H1 (cell line): ENCODE measurements around the gene COX7C. TPM values are rescaled to one million over a fixed set of nuclear protein-coding genes. Genes with fewer than 3 reads are reported as not detected.

Source experiments
- CTCF ChIA-PET: fragments of 300-600 bp; sonication (Branson Sonifier 250); formaldehyde crosslinking; loops from one replicate; lab custom pipeline; 2021; ENCODE audit not compliant: partially characterized antibody; lab: Charles Lee
- POLR2A ChIA-PET: fragments of 300-600 bp; sonication (Branson Sonifier 250); formaldehyde crosslinking; loops from one replicate; lab custom pipeline; 2021; ENCODE audit warnings: inconsistent platforms; ENCODE audit not compliant: partially characterized antibody; lab: Charles Lee
- DNase-seq, 2 experiments: peaks; one replicate each; pipeline versions ENCODE4 v3.0.0 to v3.0.0-alpha.2; 2010 to 2022; ENCODE audit warnings: low spot score in 2 of 2, low read depth in 1 of 2, mixed read lengths in 1 of 2
- FAIRE-seq: peaks from 2 replicates; lab custom pipeline; 2011; peaks lifted over from hg19 to GRCh38; lab: Jason Lieb, UNC
- H2AFZ ChIP-seq: 2 replicates; pipeline ENCODE4 v1.8.1; 2012; ENCODE audit warnings: low read length, inconsistent platforms
- H2AK5ac ChIP-seq: 2 replicates; pipeline ENCODE4 v1.6.1; 2013; ENCODE audit warnings: low read depth, low read length
- H2BK120ac ChIP-seq: replicated peaks from 2 replicates; pipeline ENCODE3; 2013; ENCODE audit warnings: low read depth, low read length, inconsistent platforms
- H2BK12ac ChIP-seq: 2 replicates; pipeline ENCODE4 v1.6.1; 2013; ENCODE audit warnings: low read depth, low read length
- H2BK15ac ChIP-seq: 2 replicates; pipeline ENCODE4 v1.6.1; 2013; ENCODE audit warnings: low read length
- H2BK20ac ChIP-seq: 2 replicates; pipeline ENCODE4 v1.6.1; 2013; ENCODE audit warnings: low read length
- H2BK5ac ChIP-seq: 2 replicates; pipeline ENCODE4 v1.6.1; 2013; ENCODE audit warnings: low read depth, low read length
- H3K14ac ChIP-seq: 2 replicates; pipeline ENCODE4 v1.6.1; 2013; ENCODE audit warnings: inconsistent platforms; ENCODE audit not compliant: insufficient read length
- H3K18ac ChIP-seq: 2 replicates; pipeline ENCODE4 v1.6.1; 2013; ENCODE audit warnings: low read length; ENCODE audit errors: extremely low read depth
- H3K23ac ChIP-seq: 2 replicates; pipeline ENCODE4 v1.6.1; 2013; ENCODE audit warnings: inconsistent platforms; ENCODE audit not compliant: insufficient read length
- H3K23me2 ChIP-seq: 2 replicates; pipeline ENCODE4 v1.6.1; 2013; ENCODE audit warnings: low read depth, low read length
- H3K27ac ChIP-seq: 2 replicates; pipeline ENCODE4 v1.6.1; 2011; ENCODE audit warnings: low read depth, low read length, inconsistent platforms
- H3K27me3 ChIP-seq, 4 experiments: replicated peaks in 1 of 4; 1 replicate in 1 of 4; 2 replicates in 3 of 4; pipeline versions ENCODE4 v1.6.1 to v1.8.1; 2011 to 2013; ENCODE audit warnings: low read length in 3 of 4, mild to moderate bottlenecking in 3 of 4, inconsistent platforms in 2 of 4, mixed read lengths in 2 of 4, moderate library complexity in 1 of 4; ENCODE audit not compliant: control insufficient read depth in 3 of 4, insufficient read depth in 3 of 4; ENCODE audit errors: extremely low read depth in 1 of 4
- H3K36me3 ChIP-seq, 4 experiments: 2 replicates each; pipeline versions ENCODE4 v1.6.1 to v1.8.1; 2011 to 2013; ENCODE audit warnings: mild to moderate bottlenecking in 4 of 4, low read length in 3 of 4, moderate library complexity in 2 of 4, control low read depth in 1 of 4, inconsistent platforms in 1 of 4; ENCODE audit not compliant: insufficient read depth in 4 of 4, control insufficient read depth in 2 of 4
- H3K4ac ChIP-seq: replicated peaks from 2 replicates; pipeline ENCODE3; 2013; ENCODE audit warnings: low read length, low read depth, mixed read lengths, inconsistent platforms; ENCODE audit not compliant: insufficient read length
- H3K4me1 ChIP-seq, 4 experiments: replicated peaks in 1 of 4; 1 replicate in 1 of 4; 2 replicates in 3 of 4; pipeline versions ENCODE4 v1.6.1 to v1.8.1; 2011 to 2013; ENCODE audit warnings: low read length in 3 of 4, inconsistent platforms in 2 of 4, mixed read lengths in 1 of 4; ENCODE audit not compliant: insufficient read depth in 4 of 4, control insufficient read depth in 3 of 4
- H3K4me2 ChIP-seq, 2 experiments: 2 replicates each; pipeline versions ENCODE4 v1.6.1 to v1.8.1; 2011 to 2013; ENCODE audit warnings: low read depth in 2 of 2, low read length in 2 of 2, control low read depth in 1 of 2, inconsistent platforms in 1 of 2, mild to moderate bottlenecking in 1 of 2; ENCODE audit not compliant: insufficient read depth in 1 of 2
- H3K4me3 ChIP-seq, 4 experiments: fragments of 200-600, 300-600 bp in 1 of 4; sonication (generic), shearing (Covaris generic), sonication (Bioruptor Twin) in 1 of 4; 2 replicates each; pipeline versions ENCODE4 v1.5.1 to v1.8.1; 2011 to 2016; ENCODE audit warnings: low read length in 4 of 4, low read depth in 3 of 4, control low read depth in 2 of 4, inconsistent platforms in 2 of 4, mild to moderate bottlenecking in 2 of 4, mixed read lengths in 1 of 4, moderate library complexity in 1 of 4; ENCODE audit not compliant: insufficient read depth in 2 of 4; ENCODE audit errors: extremely low read depth in 1 of 4
- H3K56ac ChIP-seq: replicated peaks from 2 replicates; pipeline ENCODE3; 2013; ENCODE audit warnings: low read depth, mild to moderate bottlenecking, mixed read lengths, low read length, inconsistent platforms; ENCODE audit not compliant: insufficient read length
- H3K79me1 ChIP-seq: 2 replicates; pipeline ENCODE4 v1.6.1; 2013; ENCODE audit warnings: low read depth, low read length, control low read depth
- H3K79me2 ChIP-seq, 2 experiments: 2 replicates each; pipeline versions ENCODE4 v1.6.1 to v1.8.1; 2012 to 2013; ENCODE audit warnings: low read length in 2 of 2, mild to moderate bottlenecking in 2 of 2, inconsistent platforms in 1 of 2; ENCODE audit not compliant: insufficient read depth in 2 of 2, control insufficient read depth in 1 of 2
- H3K9ac ChIP-seq, 4 experiments: replicated peaks in 1 of 4; 1 replicate in 1 of 4; 2 replicates in 3 of 4; pipeline versions ENCODE4 v1.6.1 to v1.8.1; 2011 to 2013; ENCODE audit warnings: low read depth in 3 of 4, low read length in 3 of 4, control low read depth in 2 of 4, mild to moderate bottlenecking in 2 of 4, moderate library complexity in 2 of 4, inconsistent platforms in 1 of 4; ENCODE audit errors: extremely low read depth in 1 of 4
- H3K9me3 ChIP-seq, 2 experiments: 2 replicates each; pipeline versions ENCODE4 v1.6.1 to v1.8.1; 2012 to 2013; ENCODE audit warnings: mild to moderate bottlenecking in 2 of 2, moderate library complexity in 2 of 2, control low read depth in 1 of 2, inconsistent platforms in 1 of 2, low read depth in 1 of 2, low read length in 1 of 2, mixed read lengths in 1 of 2; ENCODE audit not compliant: insufficient read depth in 2 of 2
- H4K20me1 ChIP-seq, 2 experiments: replicated peaks in 1 of 2; 2 replicates each; pipeline versions ENCODE3 to v1.8.1; 2011 to 2013; ENCODE audit warnings: inconsistent platforms in 2 of 2, low read length in 2 of 2, mild to moderate bottlenecking in 1 of 2; ENCODE audit not compliant: insufficient read depth in 2 of 2, control insufficient read depth in 1 of 2
- H4K5ac ChIP-seq: 2 replicates; pipeline ENCODE4 v1.6.1; 2013; ENCODE audit warnings: low read length, low read depth, mixed read lengths, inconsistent platforms; ENCODE audit not compliant: insufficient read length
- H4K8ac ChIP-seq: 2 replicates; pipeline ENCODE4 v1.8.0; 2013; ENCODE audit warnings: mild to moderate bottlenecking, moderate library complexity, low read length, inconsistent platforms; ENCODE audit not compliant: insufficient read depth; ENCODE audit errors: extremely low read depth
- H4K91ac ChIP-seq: replicated peaks from 2 replicates; pipeline ENCODE3; 2013; ENCODE audit warnings: low read length, mixed read lengths, inconsistent platforms; ENCODE audit not compliant: insufficient read length
- CBX5 ChIP-seq: fragments of 300-800, 300-1000 bp; sonication (generic); IDR thresholded peaks from 2 replicates; pipeline ENCODE4 v1.7.1; 2016; ENCODE audit warnings: antibody characterized with exemption, low read length, low read depth
- CHD1 ChIP-seq: IDR thresholded peaks from 2 replicates; pipeline ENCODE4 v1.6.1; 2012; ENCODE audit warnings: low read depth, low read length, improper control_type of control experiment
- JUND ChIP-seq: IDR thresholded peaks from 2 replicates; pipeline ENCODE4 v1.6.1; 2011; ENCODE audit warnings: mild to moderate bottlenecking, improper control_type of control experiment, low read length
- NANOG ChIP-seq: IDR thresholded peaks from 2 replicates; pipeline ENCODE4 v1.6.1; 2011; ENCODE audit warnings: low read length, low read depth, mild to moderate bottlenecking, inconsistent platforms; ENCODE audit not compliant: insufficient read depth, poor library complexity, severe bottlenecking
- PHF8 ChIP-seq: fragments of 200-600 bp; sonication (generic); conservative IDR thresholded peaks from 2 replicates; pipeline ENCODE4 v1.7.1; 2012; ENCODE audit warnings: low read depth, mild to moderate bottlenecking, inconsistent platforms, low read length, moderate library complexity
- RBBP5 ChIP-seq: IDR thresholded peaks from 2 replicates; pipeline ENCODE4 v1.7.1; 2012; ENCODE audit warnings: low read depth, mild to moderate bottlenecking, inconsistent platforms, low read length, moderate library complexity, borderline replicate concordance
- WGBS, 2 experiments: shearing (Covaris generic) in 1 of 2; methylation state at CpG; one replicate each; pipeline versions ENCODE4 v1.1.6 to v1.1.7; 2013 to 2015; ENCODE audit warnings: low lambda C conversion rate in 2 of 2, mixed read lengths in 2 of 2, inconsistent platforms in 1 of 2, low coverage in 1 of 2, missing lambda C conversion rate in 1 of 2; ENCODE audit not compliant: insufficient replicate concordance in 2 of 2, insufficient coverage in 1 of 2, insufficient read length in 1 of 2; ENCODE audit errors: extremely low coverage in 1 of 2, missing lambda C conversion rate in 1 of 2; 5-methylcytosine and 5-hydroxymethylcytosine counted together
- long read RNA-seq, 2 experiments: library from RNA in 1 of 2; library from capped mRNA in 1 of 2; stranded (forward); transcript quantifications; one replicate each; pipeline ENCODE4 v2.0.0, GENCODE V29; 2021; ENCODE audit warnings: inconsistent platforms in 1 of 2
- polyA minus RNA-seq, 3 experiments: library from RNA; depleted of rRNA, polyadenylated mRNA; stranded (reverse); fragments of >200 nt; gene quantifications; 1 replicate in 2 of 3; 2 replicates in 1 of 3; pipeline ENCODE4 v1.2.3, GENCODE V29; 2011
- polyA plus RNA-seq, 7 experiments: library from polyadenylated mRNA; depleted of rRNA in 3 of 7; stranded (reverse) in 5 of 7; unstranded in 2 of 7; fragments of >200 nt in 5 of 7; fragments of 200-250 nt in 2 of 7; gene quantifications; 1 replicate in 5 of 7; 2 replicates in 1 of 7; 4 replicates in 1 of 7; pipeline versions ENCODE4 v1.2.1 to v1.2.3, GENCODE V29; 2011 to 2013; ENCODE audit warnings: missing spikeins in 2 of 7, mixed read lengths in 2 of 7
- total RNA-seq: library from RNA; stranded (reverse); fragmentation: NEBNext Ultra II Directional; extraction: Animal tissue kit (Norgen Biotek cat#: 25700); gene quantifications from 2 replicates; pipeline ENCODE4 v1.2.1, GENCODE V29; 2021

COX7C gene, protein sequence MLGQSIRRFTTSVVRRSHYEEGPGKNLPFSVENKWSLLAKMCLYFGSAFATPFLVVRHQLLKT
- total RNA-seq (1,035 and 1,059 TPM in 2 replicates), polyA plus RNA-seq (2011; rRNA removed) (837 and 1,207 TPM in 2 replicates), polyA minus RNA-seq (2011; rRNA and poly(A)+ RNA removed) (314 and 370 TPM in 2 replicates)
- 1,169 TPM for polyA plus RNA-seq (2011; cell fraction: cytosol; rRNA removed)
- 263 TPM for polyA plus RNA-seq (2011; cell fraction: nucleus; rRNA removed)
- 2,003 to 2,565 TPM (median 2,368 TPM) in 4 replicates for polyA plus RNA-seq (2012, experiment 1 of 2)
- 13,884 TPM for polyA plus RNA-seq (2012, experiment 2 of 2)
- polyA plus RNA-seq (2013, experiment 1 of 2): 2,670 TPM
- 2,657 TPM for polyA plus RNA-seq (2013, experiment 2 of 2)
- polyA minus RNA-seq (2011; cell fraction: cytosol; rRNA and poly(A)+ RNA removed): 148 TPM
- polyA minus RNA-seq (2011; cell fraction: nucleus; rRNA and poly(A)+ RNA removed): 146 TPM
- long read RNA-seq, experiment 1, transcript COX7C-205 (3 exons, 369 nt): minor isoform, 107 of 1,360 reads
- long read RNA-seq, experiment 1, transcript COX7C-201 (3 exons, 666 nt): major isoform, 1,128 of 1,360 reads
- long read RNA-seq, experiment 1, partial matches to known transcripts: 31 of 1,360 reads
- long read RNA-seq, experiment 1, other reads (novel, unspliced or antisense): 90 of 1,360 reads
- long read RNA-seq, experiment 2, transcript COX7C-201 (3 exons, 666 nt): major isoform, 7 of 10 reads
- long read RNA-seq, experiment 2, partial matches to known transcripts: 0 of 10 reads
- long read RNA-seq, experiment 2, other reads (novel, unspliced or antisense): 1 of 10 reads

DNA sequence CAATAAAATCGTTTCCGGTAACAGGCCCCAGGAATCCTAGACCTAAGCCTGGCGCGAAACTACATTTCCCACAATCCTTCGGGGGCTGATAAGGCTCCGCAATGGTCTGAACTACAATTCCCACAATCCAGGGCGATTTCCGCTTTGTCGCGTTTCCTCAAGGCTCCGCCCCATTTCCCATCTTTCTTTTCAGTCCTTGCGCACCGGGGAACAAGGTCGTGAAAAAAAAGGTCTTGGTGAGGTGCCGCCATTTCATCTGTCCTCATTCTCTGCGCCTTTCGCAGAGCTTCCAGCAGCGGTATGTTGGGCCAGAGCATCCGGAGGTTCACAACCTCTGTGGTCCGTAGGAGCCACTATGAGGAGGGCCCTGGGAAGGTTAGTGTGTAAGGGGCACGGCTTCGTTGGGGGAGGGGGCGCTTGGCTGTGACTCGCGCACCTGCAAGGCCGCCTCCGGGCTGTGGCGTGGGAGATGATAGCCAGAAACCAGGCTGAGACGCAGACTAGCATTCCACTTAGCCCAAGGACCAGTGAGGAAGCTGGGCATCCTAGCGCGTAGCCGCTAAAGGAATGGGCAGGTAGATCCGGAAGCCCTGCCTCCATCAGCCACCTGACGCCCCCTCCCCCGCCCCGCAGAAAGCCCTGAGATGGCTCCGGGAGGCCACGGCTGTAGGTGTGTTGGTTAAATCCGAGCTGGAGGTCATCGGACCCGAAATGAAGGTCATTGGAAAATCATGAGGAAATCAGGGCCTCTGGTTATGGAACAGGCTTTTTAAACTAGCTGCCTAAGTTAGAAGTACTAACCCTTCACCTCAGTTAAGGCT is at the start of gene COX7C:
COX7C (plus strand) TSS at position 186 of the 821 bp plus-strand sequence; CDS start at position 301, 115 bp downstream.
- Histone ChIP-seq H3K23ac (no peak within 1 kb of the TSS), H2BK15ac (no peak within 1 kb of the TSS), H2BK5ac (peak within 1 kb of the TSS; percentile 97), H3K18ac (peak within 1 kb of the TSS; percentile 100), H3K79me1 (no peaks in the 10 kb centered on the region), H2BK20ac (peak within 1 kb of the TSS; percentile 56), H2AFZ (peak within 1 kb of the TSS; percentile 86), H3K36me3 (peaks cover 13 to 42% (median 25%) of the 10 kb centered on the region in 4 experiments), H3K9me3 (no peaks in the 10 kb centered on the region), H4K91ac (peak within 1 kb of the TSS; percentile 98), H3K4me3 (peak within 1 kb of the TSS; percentile 88 to 99 (median 99)), H3K27ac (peak within 1 kb of the TSS; percentile 97), H4K20me1 (no peaks in the 10 kb centered on the region), H4K5ac (peak within 1 kb of the TSS; percentile 99), H4K8ac (peak within 1 kb of the TSS; percentile 99; the same call in 1 of the 2 replicates), H3K14ac (peak within 1 kb of the TSS; percentile 58), H2BK120ac (peak within 1 kb of the TSS; percentile 66), H3K27me3 (no peaks in the 10 kb centered on the region), H2BK12ac (peak within 1 kb of the TSS; percentile 91), H3K56ac (peak within 1 kb of the TSS; percentile 98), H3K79me2 (peaks cover 4 to 24% of the 10 kb centered on the region in 2 experiments; a peak in 3 of 4 replicates), H3K4me1 (peaks cover 0 to 13% (median 0%) of the 10 kb centered on the region in 4 experiments; a peak in 1 of 7 replicates), H3K23me2 (no peaks in the 10 kb centered on the region; the same call in 1 of the 2 replicates), H3K9ac (peak within 1 kb of the TSS; percentile 86 to 99 (median 96)), H3K4ac (peak within 1 kb of the TSS; percentile 98), H2AK5ac (peak within 1 kb of the TSS; percentile 95), H3K4me2 (peak within 1 kb of the TSS; percentile 75 to 93)
- DNase-seq (peak; percentile 87), FAIRE-seq (peak; percentile 99)
- POLR2A ChIA-PET: interaction anchor here (0.7 to 11.5 kb wide), 13 partner anchors 8 to 799 kb away, joined by 3 to 138 read pairs (median 4); no protein-coding TSS in a partner anchor
- 2% methylated on average over 40 of the region's 41 CpGs; no CpG with 5 or more reads in 1 of the 2 experiments for WGBS, 2 experiments
- CTCF ChIA-PET: no interaction called here
- TF ChIP-seq PHF8 (peak; percentile 93), JUND (no peak), CBX5 (no peak), RBBP5 (no peak), CHD1 (0 out of 2 replicates have a peak, but pooled peaks have one; percentile 67), NANOG (no peak)
